Right lobe of liver (tissue), 6 donors: Measurements from ENCODE around the gene KCNK7. TPM values are rescaled to one million over a fixed set of nuclear protein-coding genes. Genes with fewer than 3 reads are reported as not detected.

Experiments used
- ATAC-seq, 4 donors: fragments of 200-7000 bp; cut with Tn5 transposase; one replicate each; pipeline ENCODE4 v1.9.1; 2020; ENCODE audit warnings: mild to moderate bottlenecking in 4 of 4, moderate library complexity in 4 of 4
- DNase-seq, 3 donors: peaks; one replicate each; pipeline ENCODE4 v3.0.0-alpha.2; 2020
- H3K27ac ChIP-seq, 3 donors: fragments of 200-600 bp; one replicate each; pipeline ENCODE4 v1.8.0; 2022
- H3K27me3 ChIP-seq, 2 donors: fragments of 200-600 bp; one replicate each; pipeline ENCODE4 v1.8.0; 2022
- H3K36me3 ChIP-seq, 4 donors: fragments of 200-600 bp; sonication (generic) in 1 of 4; one replicate each; pipeline versions ENCODE4 v1.5.1 to v1.8.0; 2017 to 2022; ENCODE audit warnings: control low read depth in 1 of 4
- H3K4me1 ChIP-seq, 4 donors: fragments of 200-600 bp; sonication (generic) in 1 of 4; one replicate each; pipeline versions ENCODE4 v1.5.1 to v1.8.0; 2017 to 2022; ENCODE audit warnings: control low read depth in 1 of 4
- H3K4me3 ChIP-seq, 3 donors: fragments of 200-600 bp; one replicate each; pipeline ENCODE4 v1.8.0; 2022
- H3K9me3 ChIP-seq, 4 donors: fragments of 200-600 bp; sonication (generic) in 1 of 4; one replicate each; pipeline versions ENCODE4 v1.5.1 to v1.8.0; 2017 to 2022; ENCODE audit warnings: control low read depth in 1 of 4
- POLR2A ChIP-seq: fragments of 450-650 bp; IDR thresholded peaks from one replicate; pipeline ENCODE4 v1.6.1; 2017; ENCODE audit warnings: antibody characterized with exemption, mild to moderate bottlenecking
- WGBS: methylation state at CpG from one replicate; pipeline ENCODE4 v1.1.6; 2018; ENCODE audit warnings: low coverage, low lambda C conversion rate; ENCODE audit not compliant: insufficient coverage; ENCODE audit errors: missing lambda C conversion rate; 5-methylcytosine and 5-hydroxymethylcytosine counted together
- intact Hi-C, 2 donors: fragments of 100-400 bp; cut with DNase I; formaldehyde crosslinking; loops; one replicate each; pipeline versions ENCODE4 v1.11.2 to v1.14.1; 2022
- total RNA-seq, 6 experiments: library from RNA; depleted of rRNA in 2 of 6; stranded (reverse); fragments of >200 nt in 2 of 6; fragmentation: NEBNext Ultra II Directional in 3 of 6; extraction: Animal tissue kit (Norgen Biotek cat#: 25700) in 3 of 6; gene quantifications; one replicate each; pipeline versions ENCODE4 v1.1.0 to v1.2.4, GENCODE V29; 2016 to 2023
- TF ChIP-seq, protein P1 (sequence below), 4 donors: fragments of 200-600 bp in 3 of 4; fragments of 450-650 bp in 1 of 4; IDR thresholded peaks; one replicate each; pipeline versions ENCODE4 v1.5.1 to v1.8.0; 2016 to 2022; ENCODE audit warnings: antibody characterized with exemption in 4 of 4, mild to moderate bottlenecking in 2 of 4
- donor health status: DM: no; HTN: yes; CAD: no.
- donor health status: DM: no; HTN: no; CAD: no.
- donor health status: DM: no; HTN: no; CAD: no.
- donor health status: DM: no; HTN: yes; CAD: no.
- donor health status: DM: no; HTN: yes; CAD: no.

KCNK7 gene
- total RNA-seq, 6 experiments from 2014 or later, result 0.31 TPM; not detected in 5

DNA sequence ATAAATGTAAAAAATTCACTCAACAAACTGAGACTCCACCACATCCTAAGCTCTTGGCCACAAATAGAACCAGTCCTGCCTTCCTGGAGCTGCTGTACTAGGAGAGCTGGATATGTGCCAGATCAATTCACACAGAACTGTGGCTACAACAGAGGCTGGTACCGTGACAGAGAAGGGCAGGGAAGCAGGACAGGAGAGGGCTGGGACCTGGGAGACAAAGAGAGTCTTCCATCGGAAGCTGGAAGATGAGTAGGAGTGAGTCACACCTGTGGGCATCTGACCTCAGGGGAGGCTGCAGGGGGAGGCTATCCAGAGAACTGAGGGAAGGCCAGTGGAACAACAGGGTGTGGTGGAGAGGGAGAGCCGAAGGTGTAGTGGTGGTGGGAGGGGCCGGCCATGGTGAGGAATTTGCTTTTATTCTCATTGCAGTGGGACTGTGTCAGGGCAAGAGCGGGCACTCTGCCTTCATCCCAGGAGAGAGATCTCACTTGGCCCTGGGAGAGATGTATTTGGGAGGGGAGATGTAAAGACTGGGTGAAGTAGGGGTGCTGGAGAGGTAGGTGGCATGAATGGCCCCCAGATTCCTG, 35.6 kb downstream of the KCNK7 start:
- TF ChIP-seq, protein P1, sequence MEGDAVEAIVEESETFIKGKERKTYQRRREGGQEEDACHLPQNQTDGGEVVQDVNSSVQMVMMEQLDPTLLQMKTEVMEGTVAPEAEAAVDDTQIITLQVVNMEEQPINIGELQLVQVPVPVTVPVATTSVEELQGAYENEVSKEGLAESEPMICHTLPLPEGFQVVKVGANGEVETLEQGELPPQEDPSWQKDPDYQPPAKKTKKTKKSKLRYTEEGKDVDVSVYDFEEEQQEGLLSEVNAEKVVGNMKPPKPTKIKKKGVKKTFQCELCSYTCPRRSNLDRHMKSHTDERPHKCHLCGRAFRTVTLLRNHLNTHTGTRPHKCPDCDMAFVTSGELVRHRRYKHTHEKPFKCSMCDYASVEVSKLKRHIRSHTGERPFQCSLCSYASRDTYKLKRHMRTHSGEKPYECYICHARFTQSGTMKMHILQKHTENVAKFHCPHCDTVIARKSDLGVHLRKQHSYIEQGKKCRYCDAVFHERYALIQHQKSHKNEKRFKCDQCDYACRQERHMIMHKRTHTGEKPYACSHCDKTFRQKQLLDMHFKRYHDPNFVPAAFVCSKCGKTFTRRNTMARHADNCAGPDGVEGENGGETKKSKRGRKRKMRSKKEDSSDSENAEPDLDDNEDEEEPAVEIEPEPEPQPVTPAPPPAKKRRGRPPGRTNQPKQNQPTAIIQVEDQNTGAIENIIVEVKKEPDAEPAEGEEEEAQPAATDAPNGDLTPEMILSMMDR (IDR thresholded peaks at IDR 0.05), result no peak
- no peak for TF ChIP-seq POLR2A
- H3K9me3 ChIP-seq, result no peaks in the 10 kb centered on the region
- intact Hi-C loops, result no loop called here
- DNase-seq (no peak), ATAC-seq (peak in 1 of 4 donors; percentile 5)
- H3K4me3 ChIP-seq, result no peak overlapping the region
- H3K27me3 ChIP-seq, result no peaks in the 10 kb centered on the region
- H3K36me3 ChIP-seq, result no peaks in the 10 kb centered on the region
- peak overlapping the region in 1 of 3 donors; percentile 41 for H3K27ac ChIP-seq
- 27% methylated on average over 4 of the region's 5 CpGs for WGBS
- peaks cover 0 to 8% (median 3%) of the 10 kb centered on the region in 4 donors for H3K4me1 ChIP-seq

DNA sequence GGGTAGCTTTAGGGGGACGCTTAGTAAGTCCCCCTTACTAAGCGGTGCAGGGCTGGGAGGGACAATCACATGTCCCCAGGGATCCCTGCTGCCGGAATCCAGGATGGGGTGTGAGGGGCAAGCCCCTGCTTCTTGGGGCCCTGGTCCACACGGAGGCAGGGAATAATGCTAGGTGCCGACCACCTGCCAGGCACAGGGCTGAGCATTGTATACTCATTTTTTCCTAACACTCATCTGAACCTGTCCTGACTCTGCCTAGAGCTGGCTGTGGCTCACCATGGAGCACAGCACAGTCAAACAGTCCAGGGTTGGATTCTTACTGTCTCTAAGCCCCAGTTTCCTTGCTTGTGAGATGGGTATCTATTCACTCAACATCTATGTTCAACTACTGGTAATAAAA, 36.1 kb downstream of the KCNK7 start:
- WGBS, result 100% methylated on average over 1 of the region's 5 CpGs

DNA sequence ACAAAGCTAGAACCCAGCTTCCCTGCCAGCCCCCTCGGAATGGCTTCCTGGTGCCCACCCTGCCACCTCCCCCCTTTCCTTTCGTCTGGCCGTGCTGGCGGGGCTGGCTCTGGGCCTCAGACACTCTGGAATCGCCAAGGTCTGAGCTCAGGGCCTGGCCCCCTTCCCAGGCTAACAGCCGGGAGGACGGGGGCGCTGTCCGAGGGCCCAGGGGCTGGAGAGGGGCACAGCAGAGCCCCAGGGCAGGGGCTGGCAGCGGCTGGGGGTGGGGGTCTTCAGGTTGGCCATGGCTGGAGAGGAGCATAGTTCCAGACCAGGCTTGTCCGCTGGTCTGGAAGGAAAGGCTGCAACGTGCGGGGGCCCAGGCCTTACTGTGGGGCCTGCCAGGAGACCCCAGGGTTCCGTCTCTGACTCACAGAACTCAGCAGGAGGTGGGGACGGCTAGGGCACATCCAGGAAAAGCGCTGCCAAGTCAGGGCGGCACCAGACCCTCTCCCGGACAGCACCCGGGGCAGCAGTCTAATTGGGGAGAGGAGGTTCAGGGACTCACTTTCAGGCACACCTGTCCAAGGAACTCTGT, 36.6 kb downstream of the KCNK7 start:
- TF ChIP-seq POLR2A, result no peak
- TF ChIP-seq, protein P1 (IDR thresholded peaks at IDR 0.05), result no peak
- Histone ChIP-seq H3K4me1 (peaks cover 0 to 8% (median 3%) of the 10 kb centered on the region in 4 donors), H3K27me3 (no peaks in the 10 kb centered on the region), H3K36me3 (no peaks in the 10 kb centered on the region), H3K4me3 (peak overlapping the region in 2 of 3 donors; percentile 50 to 55), H3K27ac (peak overlapping the region; percentile 41 to 82 (median 56)), H3K9me3 (no peaks in the 10 kb centered on the region)
- peak in 1 of 3 donors; percentile 58 for DNase-seq
- peak in 3 of 4 donors; percentile 3 to 4 (median 4) for ATAC-seq
- no CpG with 5 or more reads among the region's 19 CpGs for WGBS
- intact Hi-C loops, result no loop called here

More for the DNA sequence above, 36.1 kb downstream of the KCNK7 start:
- TF ChIP-seq POLR2A, result no peak
- TF ChIP-seq, protein P1 (IDR thresholded peaks at IDR 0.05), result no peak
- no peak overlapping the region for H3K4me3 ChIP-seq
- H3K27ac ChIP-seq, result peak overlapping the region; percentile 41 to 82 (median 56)
- H3K27me3 ChIP-seq, result no peaks in the 10 kb centered on the region
- intact Hi-C loops, result no loop called here
- no peak for DNase-seq
- no peak for ATAC-seq
- H3K36me3 ChIP-seq, result no peaks in the 10 kb centered on the region
- H3K4me1 ChIP-seq, result peaks cover 0 to 8% (median 3%) of the 10 kb centered on the region in 4 donors
- no peaks in the 10 kb centered on the region for H3K9me3 ChIP-seq

DNA sequence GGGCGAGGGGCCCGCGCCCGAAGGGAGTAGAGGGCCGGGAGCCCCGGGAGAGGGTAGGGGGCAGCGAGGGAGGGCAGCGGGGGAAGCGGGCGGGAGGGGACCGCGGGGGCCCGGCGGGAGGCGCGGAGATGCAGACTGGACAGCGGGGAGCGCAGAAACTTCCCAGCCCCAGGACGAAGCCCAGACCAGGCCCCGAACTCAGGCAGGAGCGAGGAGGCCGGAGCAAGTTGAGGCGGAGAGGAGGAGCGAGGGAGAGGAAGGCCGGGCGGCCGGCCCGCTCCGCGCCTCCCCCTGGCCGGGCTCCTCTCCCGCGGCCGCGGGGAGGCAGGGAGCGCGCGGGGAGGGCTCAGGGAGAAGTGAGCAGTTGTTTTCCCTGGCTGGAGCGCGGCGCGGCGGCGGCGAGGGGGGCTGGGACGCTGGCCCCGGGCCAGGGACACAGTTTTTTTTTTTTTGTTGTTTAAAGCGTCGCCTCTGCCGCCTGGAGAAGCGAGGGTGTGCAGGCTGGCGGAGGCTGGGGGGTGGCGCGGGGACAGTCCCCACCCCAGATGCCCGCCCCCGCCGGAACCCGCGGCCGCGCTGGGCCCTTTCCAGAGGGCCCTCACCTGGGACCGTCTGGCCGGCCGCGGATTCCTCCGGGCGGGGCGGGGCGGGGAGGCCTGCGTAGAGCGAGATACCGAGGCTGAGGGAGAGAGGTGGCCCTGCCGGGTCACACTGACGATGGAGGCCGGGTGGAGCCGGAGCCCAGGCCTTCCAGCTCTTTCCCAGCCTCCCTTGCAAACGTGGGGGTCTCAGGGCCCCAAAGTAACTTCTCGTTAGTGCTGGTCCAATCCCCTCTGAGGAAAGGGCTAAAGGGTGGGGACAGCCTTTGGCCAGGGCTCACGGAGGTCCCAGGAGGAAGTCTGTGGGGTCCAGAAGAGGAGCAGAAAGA, 37.3 kb downstream of the KCNK7 start, which contains the start of gene LTBP3:
Gene LTBP3, minus strand, starts transcription at position 358 of the 928 bp plus-strand sequence. CDS start 400 bp downstream, outside the sequence.
- WGBS, result under 1% methylated on average over 15 of the region's 79 CpGs
- Histone ChIP-seq H3K36me3 (no peaks in the 10 kb centered on the region), H3K27me3 (no peaks in the 10 kb centered on the region), H3K9me3 (no peaks in the 10 kb centered on the region), H3K27ac (peak within 1 kb of the TSS; percentile 41 to 82 (median 56)), H3K4me3 (peak within 1 kb of the TSS; percentile 50 to 55 (median 54)), H3K4me1 (peaks cover 0 to 8% (median 3%) of the 10 kb centered on the region in 4 donors)
- peak; percentile 26 for TF ChIP-seq POLR2A
- TF ChIP-seq, protein P1 (IDR thresholded peaks at IDR 0.05), result peak in 1 of 4 donors; percentile 19
- peak; percentile 74 to 86 (median 82) for DNase-seq
- peak; percentile 62 to 88 (median 84) for ATAC-seq
- intact Hi-C loops, result no loop called here
